ENCODE data around the gene ACAA2. TPM values are rescaled to one million over a fixed set of nuclear protein-coding genes. Genes with fewer than 3 reads are reported as not detected.

Gene ACAA2
- total RNA-seq, 4 donors from 2014 or later = 27.0 to 72.7 (median 35.0) TPM

- intact Hi-C loops (cut with DNase I; ENCODE audit: low total_unique reads) = no loop called here
These were observed 45.1 kb upstream of the ACAA2 start for GRCh38 chr18:49858309-49859020.

GRCh38 chr18:49857708-49858107 is 44.4 kb upstream of the ACAA2 start:
- TF ChIP-seq POLR2A (IDR thresholded peaks at IDR 0.05) (no peak), CTCF (IDR thresholded peaks at IDR 0.05) (no peak)
- DNase-seq (ENCODE audit: low spot score in 2 of 2) = no peak
- intact Hi-C loops (cut with DNase I; ENCODE audit: low total_unique reads) = no loop called here
- WGBS, 2 donors = 89 to 92% methylated on average over 3 of the region's 3 CpGs
- no peak overlapping the region for H3K4me3 ChIP-seq (ENCODE audit: low read depth, poor library complexity, severe bottlenecking)

More at GRCh38 chr18:49858309-49859020, 45.1 kb upstream of the ACAA2 start:
- H3K4me3 ChIP-seq (ENCODE audit: low read depth, poor library complexity, severe bottlenecking) = no peak overlapping the region
- no peak for TF ChIP-seq POLR2A (IDR thresholded peaks at IDR 0.05)
- TF ChIP-seq CTCF (IDR thresholded peaks at IDR 0.05) = no peak
- DNase-seq (ENCODE audit: low spot score in 2 of 2) = peak in 1 of 2 donors; percentile 90
- 41 to 51% methylated on average over 11 of the region's 11 CpGs for WGBS, 2 donors

- TF ChIP-seq CTCF (IDR thresholded peaks at IDR 0.05) (no peak), POLR2A (IDR thresholded peaks at IDR 0.05) (no peak)
- DNase-seq (ENCODE audit: low spot score in 2 of 2) = no peak
- no peak overlapping the region for H3K4me3 ChIP-seq (ENCODE audit: low read depth, poor library complexity, severe bottlenecking)
- 91 to 93% methylated on average over 6 of the region's 6 CpGs for WGBS, 2 donors
- intact Hi-C loops (cut with DNase I; ENCODE audit: low total_unique reads) = no loop called here
These were observed 43.2 kb upstream of the ACAA2 start for GRCh38 chr18:49856496-49856895.

- intact Hi-C loops (cut with DNase I; ENCODE audit: low total_unique reads) = no loop called here
- DNase-seq (ENCODE audit: low spot score in 2 of 2) = peak in 1 of 2 donors; percentile 75
- TF ChIP-seq CTCF (IDR thresholded peaks at IDR 0.05) (no peak), POLR2A (IDR thresholded peaks at IDR 0.05) (no peak)
- no peak overlapping the region for H3K4me3 ChIP-seq (ENCODE audit: low read depth, poor library complexity, severe bottlenecking)
- WGBS, 2 donors = 93 to 96% methylated on average over 6 to 7 of the region's 7 CpGs
These were observed 42.5 kb upstream of the ACAA2 start for GRCh38 chr18:49855711-49856415.

GRCh38 chr18:49854681-49855080 is 41.3 kb upstream of the ACAA2 start:
- TF ChIP-seq POLR2A (IDR thresholded peaks at IDR 0.05) = no peak
- no peak for TF ChIP-seq CTCF (IDR thresholded peaks at IDR 0.05)
- 87 to 90% methylated on average over 3 of the region's 3 CpGs for WGBS, 2 donors
- no peak for DNase-seq (ENCODE audit: low spot score in 2 of 2)
- intact Hi-C loops (cut with DNase I; ENCODE audit: low total_unique reads) = loop anchor here (5.0 kb wide), 1 partner anchor 292 kb away; the partner anchor contains the start of gene LIPG
- no peak overlapping the region for H3K4me3 ChIP-seq (ENCODE audit: low read depth, poor library complexity, severe bottlenecking)
